ENCODE results near the gene ATRN.
A peak's percentile ranks its signal among the peaks of the same experiment; 100 is the strongest.

ATRN gene

GRCh38 chr20:3681931-3682781 lies 211.3 kb downstream of the ATRN start, which contains the start of gene ADAM33:
Gene ADAM33 (minus strand): TSS chr20:3682010. CDS start chr20:3682004, 6 bp downstream.
- H3K9me3 ChIP-seq = no peaks in the 10 kb centered on the region
- no peak for DNase-seq (ENCODE audit: low spot score in 2 of 2)
- no peak within 1 kb of the TSS for H3K4me3 ChIP-seq
- in situ Hi-C loops (cut with MboI; ENCODE audit: low sequenced_read_pairs) = no loop called here
- no peaks in the 10 kb centered on the region for H3K27me3 ChIP-seq (ENCODE audit: low read depth)
- no peaks in the 10 kb centered on the region for H3K36me3 ChIP-seq (replicated peaks)
- H3K4me1 ChIP-seq = peaks cover 13% of the 10 kb centered on the region

GRCh38 chr20:3685341-3685740 lies 214.5 kb downstream of the ATRN start:
- H3K36me3 ChIP-seq (replicated peaks) = no peaks in the 10 kb centered on the region
- H3K4me3 ChIP-seq = no peak overlapping the region
- no peaks in the 10 kb centered on the region for H3K27me3 ChIP-seq (ENCODE audit: low read depth)
- in situ Hi-C loops (cut with MboI; ENCODE audit: low sequenced_read_pairs) = no loop called here
- H3K4me1 ChIP-seq = peaks cover 13% of the 10 kb centered on the region
- DNase-seq (ENCODE audit: low spot score in 2 of 2) = no peak
- H3K9me3 ChIP-seq = no peaks in the 10 kb centered on the region

GRCh38 chr20:3686421-3686820 lies 215.6 kb downstream of the ATRN start:
- in situ Hi-C loops (cut with MboI; ENCODE audit: low sequenced_read_pairs) = no loop called here
- no peak for DNase-seq (ENCODE audit: low spot score in 2 of 2)
- no peak overlapping the region for H3K4me3 ChIP-seq
- H3K9me3 ChIP-seq = no peaks in the 10 kb centered on the region
- no peaks in the 10 kb centered on the region for H3K27me3 ChIP-seq (ENCODE audit: low read depth)
- peaks cover 13% of the 10 kb centered on the region for H3K4me1 ChIP-seq
- no peaks in the 10 kb centered on the region for H3K36me3 ChIP-seq (replicated peaks)

- Histone ChIP-seq H3K36me3 (replicated peaks) (no peaks in the 10 kb centered on the region), H3K9me3 (no peaks in the 10 kb centered on the region), H3K4me1 (peaks cover 13% of the 10 kb centered on the region), H3K4me3 (no peak overlapping the region), H3K27me3 (ENCODE audit: low read depth) (no peaks in the 10 kb centered on the region)
- DNase-seq (ENCODE audit: low spot score in 2 of 2) = no peak
- in situ Hi-C loops (cut with MboI; ENCODE audit: low sequenced_read_pairs) = no loop called here
These were observed 216.1 kb downstream of the ATRN start for GRCh38 chr20:3686867-3687321.

- Histone ChIP-seq H3K4me3 (no peak overlapping the region), H3K27me3 (ENCODE audit: low read depth) (no peaks in the 10 kb centered on the region), H3K36me3 (replicated peaks) (no peaks in the 10 kb centered on the region), H3K4me1 (peaks cover 13% of the 10 kb centered on the region), H3K9me3 (no peaks in the 10 kb centered on the region)
- in situ Hi-C loops (cut with MboI; ENCODE audit: low sequenced_read_pairs) = no loop called here
- peak; percentile 32 to 51 for DNase-seq (ENCODE audit: low spot score in 2 of 2)
These were observed 216.8 kb downstream of the ATRN start for GRCh38 chr20:3687655-3688054.

- H3K36me3 ChIP-seq (replicated peaks) = no peaks in the 10 kb centered on the region
- H3K9me3 ChIP-seq = no peaks in the 10 kb centered on the region
- H3K4me3 ChIP-seq = no peak overlapping the region
- H3K27me3 ChIP-seq (ENCODE audit: low read depth) = no peaks in the 10 kb centered on the region
- peaks cover under 1% of the 10 kb centered on the region for H3K4me1 ChIP-seq
- in situ Hi-C loops (cut with MboI; ENCODE audit: low sequenced_read_pairs) = no loop called here
- no peak for DNase-seq (ENCODE audit: low spot score in 2 of 2)
These were observed 219.2 kb downstream of the ATRN start for GRCh38 chr20:3689978-3690377.

GRCh38 chr20:3690413-3690812 lies 219.6 kb downstream of the ATRN start:
- no peak for DNase-seq (ENCODE audit: low spot score in 2 of 2)
- Histone ChIP-seq H3K27me3 (ENCODE audit: low read depth) (no peaks in the 10 kb centered on the region), H3K4me1 (no peaks in the 10 kb centered on the region), H3K4me3 (no peak overlapping the region), H3K36me3 (replicated peaks) (no peaks in the 10 kb centered on the region), H3K9me3 (no peaks in the 10 kb centered on the region)
- in situ Hi-C loops (cut with MboI; ENCODE audit: low sequenced_read_pairs) = no loop called here

GRCh38 chr20:3691306-3691705 lies 220.5 kb downstream of the ATRN start:
- no peak overlapping the region for H3K4me3 ChIP-seq
- no peaks in the 10 kb centered on the region for H3K4me1 ChIP-seq
- no peak for DNase-seq (ENCODE audit: low spot score in 2 of 2)
- no peaks in the 10 kb centered on the region; the same call in 1 of the 2 replicates for H3K9me3 ChIP-seq
- H3K27me3 ChIP-seq (ENCODE audit: low read depth) = no peaks in the 10 kb centered on the region
- in situ Hi-C loops (cut with MboI; ENCODE audit: low sequenced_read_pairs) = no loop called here
- no peaks in the 10 kb centered on the region for H3K36me3 ChIP-seq (replicated peaks)

GRCh38 chr20:3691897-3692296 lies 221.1 kb downstream of the ATRN start:
- no peaks in the 10 kb centered on the region for H3K27me3 ChIP-seq (ENCODE audit: low read depth)
- in situ Hi-C loops (cut with MboI; ENCODE audit: low sequenced_read_pairs) = no loop called here
- no peak overlapping the region for H3K4me3 ChIP-seq
- no peaks in the 10 kb centered on the region for H3K36me3 ChIP-seq (replicated peaks)
- H3K9me3 ChIP-seq = no peaks in the 10 kb centered on the region; the same call in 1 of the 2 replicates
- DNase-seq (ENCODE audit: low spot score in 2 of 2) = no peak
- H3K4me1 ChIP-seq = no peaks in the 10 kb centered on the region

- no peaks in the 10 kb centered on the region; the same call in 1 of the 2 replicates for H3K9me3 ChIP-seq
- DNase-seq (ENCODE audit: low spot score in 2 of 2) = no peak
- no peak overlapping the region for H3K4me3 ChIP-seq
- H3K36me3 ChIP-seq (replicated peaks) = no peaks in the 10 kb centered on the region
- no peaks in the 10 kb centered on the region for H3K4me1 ChIP-seq
- no peaks in the 10 kb centered on the region for H3K27me3 ChIP-seq (ENCODE audit: low read depth)
- in situ Hi-C loops (cut with MboI; ENCODE audit: low sequenced_read_pairs) = no loop called here
These were observed 222.0 kb downstream of the ATRN start for GRCh38 chr20:3692706-3693294.

GRCh38 chr20:3693376-3693775 lies 222.6 kb downstream of the ATRN start:
- H3K27me3 ChIP-seq (ENCODE audit: low read depth) = no peaks in the 10 kb centered on the region
- H3K9me3 ChIP-seq = no peaks in the 10 kb centered on the region; the same call in 1 of the 2 replicates
- DNase-seq (ENCODE audit: low spot score in 2 of 2) = no peak
- H3K36me3 ChIP-seq (replicated peaks) = no peaks in the 10 kb centered on the region
- H3K4me1 ChIP-seq = no peaks in the 10 kb centered on the region
- H3K4me3 ChIP-seq = no peak overlapping the region
- in situ Hi-C loops (cut with MboI; ENCODE audit: low sequenced_read_pairs) = no loop called here

- Histone ChIP-seq H3K4me1 (no peaks in the 10 kb centered on the region), H3K4me3 (no peak overlapping the region), H3K27me3 (ENCODE audit: low read depth) (no peaks in the 10 kb centered on the region), H3K9me3 (no peaks in the 10 kb centered on the region; the same call in 1 of the 2 replicates), H3K36me3 (replicated peaks) (no peaks in the 10 kb centered on the region)
- in situ Hi-C loops (cut with MboI; ENCODE audit: low sequenced_read_pairs) = no loop called here
- no peak for DNase-seq (ENCODE audit: low spot score in 2 of 2)
These were observed 224.0 kb downstream of the ATRN start for GRCh38 chr20:3694864-3695263.

- DNase-seq (ENCODE audit: low spot score in 2 of 2) = no peak
These were observed 225.4 kb downstream of the ATRN start for GRCh38 chr20:3696200-3696599.

More at GRCh38 chr20:3696200-3696599, 225.4 kb downstream of the ATRN start:
- Histone ChIP-seq H3K4me3 (no peak overlapping the region), H3K27me3 (ENCODE audit: low read depth) (no peaks in the 10 kb centered on the region), H3K36me3 (replicated peaks) (no peaks in the 10 kb centered on the region), H3K4me1 (no peaks in the 10 kb centered on the region), H3K9me3 (no peaks in the 10 kb centered on the region; the same call in 1 of the 2 replicates)
- in situ Hi-C loops (cut with MboI; ENCODE audit: low sequenced_read_pairs) = no loop called here

Measured in HAP-1 (cell line).